Fibroblast of skin of scalp (primary cell): ENCODE data around the gene OGFR.

Experiments used
- DNase-seq: peaks from one replicate; pipeline ENCODE4 v3.0.0-alpha.2; 2013

Gene OGFR

GRCh38 chr20:62815066-62815991 is 10.7 kb downstream of the OGFR start:
- peak; percentile 52 for DNase-seq

GRCh38 chr20:62816031-62816883 is 11.6 kb downstream of the OGFR start:
- DNase-seq: no peak

- no peak for DNase-seq
Observed at GRCh38 chr20:62816884-62817873, 12.5 kb downstream of the OGFR start, which contains the start of gene COL9A3. Gene COL9A3 (plus strand): TSS chr20:62817050. CDS start chr20:62817065, 15 bp downstream.

GRCh38 chr20:62817975-62818591 is 13.4 kb downstream of the OGFR start:
- DNase-seq: no peak

- DNase-seq: peak; percentile 52
Observed at GRCh38 chr20:62818592-62819493, 14.2 kb downstream of the OGFR start.

GRCh38 chr20:62819494-62820174 is 15.0 kb downstream of the OGFR start:
- no peak for DNase-seq

GRCh38 chr20:62820208-62820961 is 15.8 kb downstream of the OGFR start:
- no peak for DNase-seq

GRCh38 chr20:62820962-62821725 is 16.5 kb downstream of the OGFR start:
- no peak for DNase-seq

GRCh38 chr20:62821726-62822210 is 17.1 kb downstream of the OGFR start:
- no peak for DNase-seq

- no peak for DNase-seq
Observed at GRCh38 chr20:62822239-62822787, 17.7 kb downstream of the OGFR start.

- DNase-seq: peak; percentile 46
Observed at GRCh38 chr20:62822788-62823651, 18.4 kb downstream of the OGFR start.

GRCh38 chr20:62823688-62824475 is 19.2 kb downstream of the OGFR start:
- DNase-seq: no peak

GRCh38 chr20:62824476-62825332 is 20.1 kb downstream of the OGFR start:
- peak; percentile 52 for DNase-seq

- no peak for DNase-seq
Observed at GRCh38 chr20:62825333-62825985, 20.8 kb downstream of the OGFR start.
